ENCODE results near the gene CMIP. TPM values are rescaled to one million over a fixed set of nuclear protein-coding genes. Genes with fewer than 3 reads are reported as not detected.

Gene CMIP
- total RNA-seq, 1 experiment from 2014 or later, result 25.7 TPM

- Histone ChIP-seq H3K9me2 (replicated peaks; ENCODE audit: low read length) (no peaks in the 10 kb centered on the region), H3K9ac (ENCODE audit: low read length) (no peak overlapping the region), H3F3A (ENCODE audit: low read length, unreplicated experiment) (no peaks in the 10 kb centered on the region), H3K36me3 (ENCODE audit: low read depth, low read length) (peaks cover 6% of the 10 kb centered on the region), H3K9me3 (ENCODE audit: low read length) (no peaks in the 10 kb centered on the region), H4K20me1 (ENCODE audit: low read length) (no peaks in the 10 kb centered on the region), H3K79me2 (ENCODE audit: low read length) (no peaks in the 10 kb centered on the region), H3K4me3 (ENCODE audit: low read length) (no peak overlapping the region), H3K27ac (ENCODE audit: low read length) (no peak overlapping the region), H2AFZ (ENCODE audit: low read length) (no peak overlapping the region), H3K4me1 (ENCODE audit: insufficient read depth, low read length) (peaks cover 5% of the 10 kb centered on the region; the same call in 1 of the 2 replicates), H3K27me3 (ENCODE audit: low read length) (no peaks in the 10 kb centered on the region), H3K4me2 (ENCODE audit: low read length) (no peak overlapping the region)
- TF ChIP-seq EZH2 (IDR thresholded peaks at IDR 0.05; ENCODE audit: low read length, unreplicated experiment) (no peak), EZH2phosphoT487 (IDR thresholded peaks at IDR 0.05; ENCODE audit: borderline replicate concordance, low read length) (no peak), CTCF (conservative IDR thresholded peaks at IDR 0.05; ENCODE audit: low read depth, low read length) (no peak)
- ChIA-PET CTCF (no interaction called here), POLR2A (ENCODE audit: unreplicated experiment) (no interaction called here)
- ATAC-seq (no peak), DNase-seq (no peak)
- no TSS peak for BruUV-seq (replicated peaks)
- intact Hi-C loops (cut with micrococcal nuclease), result no loop called here
Observed at GRCh38 chr16:81698310-81698641, 253.7 kb downstream of the CMIP start.

GRCh38 chr16:81699596-81699995 lies 255.0 kb downstream of the CMIP start:
- DNase-seq, result no peak
- BruUV-seq (replicated peaks), result no TSS peak
- Histone ChIP-seq H3F3A (ENCODE audit: low read length, unreplicated experiment) (no peaks in the 10 kb centered on the region), H3K36me3 (ENCODE audit: low read depth, low read length) (peaks cover 2% of the 10 kb centered on the region), H3K9ac (ENCODE audit: low read length) (no peak overlapping the region), H3K27me3 (ENCODE audit: low read length) (no peaks in the 10 kb centered on the region), H2AFZ (ENCODE audit: low read length) (no peak overlapping the region), H3K9me3 (ENCODE audit: low read length) (no peaks in the 10 kb centered on the region), H3K9me2 (replicated peaks; ENCODE audit: low read length) (no peaks in the 10 kb centered on the region), H3K4me2 (ENCODE audit: low read length) (no peak overlapping the region), H3K4me1 (ENCODE audit: insufficient read depth, low read length) (peaks cover 10% of the 10 kb centered on the region; the same call in 1 of the 2 replicates), H3K4me3 (ENCODE audit: low read length) (no peak overlapping the region), H4K20me1 (ENCODE audit: low read length) (no peaks in the 10 kb centered on the region), H3K27ac (ENCODE audit: low read length) (no peak overlapping the region), H3K79me2 (ENCODE audit: low read length) (no peaks in the 10 kb centered on the region)
- POLR2A ChIA-PET (ENCODE audit: unreplicated experiment), result no interaction called here
- intact Hi-C loops (cut with micrococcal nuclease), result no loop called here
- ATAC-seq, result no peak
- CTCF ChIA-PET, result no interaction called here
- no peak for TF ChIP-seq EZH2phosphoT487 (IDR thresholded peaks at IDR 0.05; ENCODE audit: borderline replicate concordance, low read length)

DNA sequence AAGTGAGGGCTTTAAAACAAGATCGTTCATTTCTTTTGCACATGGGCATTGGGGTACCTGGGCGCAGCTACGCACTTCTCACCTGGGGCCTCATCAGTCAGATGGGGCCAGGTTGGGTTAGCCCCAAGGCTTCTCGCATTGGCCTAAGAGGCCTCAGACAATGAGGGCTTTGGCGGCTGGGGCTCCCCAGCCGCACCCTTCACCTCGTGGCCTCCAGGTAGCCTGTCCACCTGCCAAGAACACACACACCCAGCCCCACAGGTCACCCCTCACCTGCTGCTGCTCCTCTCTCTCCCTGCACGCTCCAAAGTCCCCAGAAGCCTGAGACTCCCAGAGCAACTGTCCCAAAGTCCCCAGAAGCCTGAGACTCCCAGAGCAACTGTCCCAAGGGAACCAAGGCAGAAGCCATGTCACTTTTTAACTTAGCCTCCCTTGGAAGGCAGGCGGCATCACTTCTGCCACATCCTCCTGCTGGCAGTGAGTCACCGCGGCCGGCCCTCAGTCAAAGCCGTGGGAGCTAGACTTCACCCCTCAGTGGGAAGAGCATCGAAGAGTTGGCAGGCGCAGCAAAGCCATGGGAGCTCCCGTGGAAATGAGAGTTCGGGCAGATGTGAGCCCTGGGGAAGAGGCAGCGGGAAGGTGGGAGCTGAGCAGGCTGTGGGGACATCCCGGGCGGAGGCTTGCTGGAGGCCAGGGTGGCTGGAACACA lies 255.6 kb downstream of the CMIP start:
- peaks cover 2% of the 10 kb centered on the region for H3K36me3 ChIP-seq (ENCODE audit: low read depth, low read length)
- POLR2A ChIA-PET (ENCODE audit: unreplicated experiment), result no interaction called here
- no TSS peak for BruUV-seq (replicated peaks)

More for the DNA sequence above, 255.6 kb downstream of the CMIP start:
- TF ChIP-seq EZH2phosphoT487 (IDR thresholded peaks at IDR 0.05; ENCODE audit: borderline replicate concordance, low read length), result no peak
- TF ChIP-seq EZH2 (IDR thresholded peaks at IDR 0.05; ENCODE audit: low read length, unreplicated experiment), result no peak
- TF ChIP-seq CTCF (conservative IDR thresholded peaks at IDR 0.05; ENCODE audit: low read depth, low read length), result no peak
- CTCF ChIA-PET, result no interaction called here
- ATAC-seq (no peak), DNase-seq (no peak)
- Histone ChIP-seq H3K27ac (ENCODE audit: low read length) (no peak overlapping the region), H3K9ac (ENCODE audit: low read length) (no peak overlapping the region), H3F3A (ENCODE audit: low read length, unreplicated experiment) (no peaks in the 10 kb centered on the region), H3K4me2 (ENCODE audit: low read length) (no peak overlapping the region), H2AFZ (ENCODE audit: low read length) (no peak overlapping the region), H3K27me3 (ENCODE audit: low read length) (no peaks in the 10 kb centered on the region), H3K4me3 (ENCODE audit: low read length) (no peak overlapping the region), H3K9me2 (replicated peaks; ENCODE audit: low read length) (no peaks in the 10 kb centered on the region), H3K4me1 (ENCODE audit: insufficient read depth, low read length) (peaks cover 10% of the 10 kb centered on the region; the same call in 1 of the 2 replicates), H3K79me2 (ENCODE audit: low read length) (no peaks in the 10 kb centered on the region), H3K9me3 (ENCODE audit: low read length) (no peaks in the 10 kb centered on the region), H4K20me1 (ENCODE audit: low read length) (no peaks in the 10 kb centered on the region)
- intact Hi-C loops (cut with micrococcal nuclease), result no loop called here
